HG03354 (cell line): ENCODE results near the gene CTSC.
A peak's percentile ranks its signal among the peaks of the same experiment; 100 is the strongest.
"Not testable (repeated sequence)": the region's sequence is repeated elsewhere in the genome, so short reads cannot be mapped to it uniquely, and the experiment has no call there.

Experiments
- ATAC-seq: cut with Tn5 transposase; IDR thresholded peaks from one replicate; pipeline ENCODE4 v1.9.1; 2021; ENCODE audit warnings: mild to moderate bottlenecking; ENCODE audit not compliant: unreplicated experiment, poor library complexity, severe bottlenecking

The CTSC gene

DNA sequence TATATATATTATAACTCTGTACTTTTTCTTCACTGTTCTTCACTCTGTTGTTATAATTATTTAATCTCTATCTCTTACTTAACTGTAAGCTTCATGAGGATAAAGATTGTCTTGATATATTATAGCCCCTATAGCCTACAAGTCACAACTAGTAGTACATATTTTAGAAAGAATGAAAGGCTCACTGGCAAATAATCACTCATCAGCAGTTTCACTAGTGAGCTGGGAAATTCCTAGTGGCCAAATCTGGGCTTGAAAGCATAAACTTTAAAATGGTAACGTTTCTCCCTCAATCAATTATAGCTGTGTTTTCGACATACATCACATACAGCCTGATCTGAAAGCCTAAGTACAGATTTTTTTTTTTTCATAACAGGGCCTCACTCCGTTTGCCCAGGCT, 42.5 kb downstream of the CTSC start:
- ATAC-seq = no peak

DNA sequence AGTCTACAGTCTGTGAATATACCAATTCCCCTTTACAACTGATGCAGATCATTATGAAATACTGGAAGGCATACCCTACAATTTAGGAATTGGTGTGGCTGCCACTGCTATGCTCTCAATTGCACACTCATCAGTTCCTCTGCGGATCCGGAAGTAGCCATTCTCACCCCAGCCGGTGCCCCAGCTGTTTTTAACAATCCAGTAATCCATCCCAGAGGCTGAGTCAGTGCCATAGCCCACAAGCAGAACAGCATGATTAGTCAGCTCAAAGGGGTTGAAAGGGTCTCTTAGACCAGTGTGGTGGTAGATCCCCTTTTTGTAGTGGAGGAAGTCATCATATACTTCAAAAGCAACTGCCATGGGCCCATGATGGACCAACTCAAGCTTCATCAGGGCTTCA, 43.6 kb downstream of the CTSC start:
- no peak for ATAC-seq

DNA sequence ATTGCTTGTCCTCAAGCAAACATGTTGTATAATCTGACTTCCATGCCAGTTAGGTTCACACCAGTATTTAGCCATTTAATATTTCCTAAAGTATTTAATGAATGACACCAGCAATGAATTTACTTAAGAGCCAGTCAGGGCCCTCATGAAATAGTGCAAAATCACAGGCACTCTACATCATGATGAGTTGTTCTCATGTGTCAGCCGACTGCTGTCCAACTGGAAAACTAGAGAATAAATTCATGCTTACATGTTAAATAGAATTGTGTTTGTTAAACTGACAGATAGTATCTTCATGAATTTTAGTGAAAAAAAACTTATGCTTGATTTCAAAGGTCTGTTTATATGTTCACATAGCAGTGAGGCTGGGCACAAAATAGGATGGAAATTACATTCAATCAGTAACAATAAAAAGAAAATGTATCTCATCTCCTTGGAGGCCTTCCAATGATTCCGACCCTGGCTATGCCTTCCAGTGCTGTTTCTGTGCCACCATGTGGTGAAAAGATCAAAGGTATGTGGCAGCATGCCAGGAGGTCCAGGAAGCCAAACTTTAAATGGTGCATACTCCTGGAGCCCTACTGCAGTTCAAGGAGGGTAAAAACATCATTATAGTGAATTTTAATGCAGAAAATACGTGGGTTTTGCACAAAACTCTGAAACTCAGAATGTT, 45.2 kb downstream of the CTSC start:
- no peak for ATAC-seq

DNA sequence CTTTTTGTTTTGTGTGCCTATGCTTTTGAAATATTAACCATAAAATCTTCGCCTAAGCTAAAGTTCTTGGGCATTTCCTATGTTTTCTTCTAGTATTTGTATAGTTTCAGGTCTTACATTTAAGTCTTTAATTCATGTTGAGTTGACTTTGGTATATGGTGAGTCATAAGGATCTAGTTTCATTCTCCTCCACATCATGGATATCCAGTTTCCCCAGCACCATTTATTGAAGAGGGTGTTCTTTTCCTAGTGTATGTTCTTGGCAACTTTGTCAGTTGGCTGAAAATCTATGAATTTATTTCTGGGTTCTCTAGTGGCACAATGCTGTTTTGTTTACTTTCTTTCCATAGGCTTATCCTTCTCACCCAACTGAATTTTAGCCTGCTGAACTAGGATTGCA, 49.0 kb downstream of the CTSC start:
- no peak for ATAC-seq

DNA sequence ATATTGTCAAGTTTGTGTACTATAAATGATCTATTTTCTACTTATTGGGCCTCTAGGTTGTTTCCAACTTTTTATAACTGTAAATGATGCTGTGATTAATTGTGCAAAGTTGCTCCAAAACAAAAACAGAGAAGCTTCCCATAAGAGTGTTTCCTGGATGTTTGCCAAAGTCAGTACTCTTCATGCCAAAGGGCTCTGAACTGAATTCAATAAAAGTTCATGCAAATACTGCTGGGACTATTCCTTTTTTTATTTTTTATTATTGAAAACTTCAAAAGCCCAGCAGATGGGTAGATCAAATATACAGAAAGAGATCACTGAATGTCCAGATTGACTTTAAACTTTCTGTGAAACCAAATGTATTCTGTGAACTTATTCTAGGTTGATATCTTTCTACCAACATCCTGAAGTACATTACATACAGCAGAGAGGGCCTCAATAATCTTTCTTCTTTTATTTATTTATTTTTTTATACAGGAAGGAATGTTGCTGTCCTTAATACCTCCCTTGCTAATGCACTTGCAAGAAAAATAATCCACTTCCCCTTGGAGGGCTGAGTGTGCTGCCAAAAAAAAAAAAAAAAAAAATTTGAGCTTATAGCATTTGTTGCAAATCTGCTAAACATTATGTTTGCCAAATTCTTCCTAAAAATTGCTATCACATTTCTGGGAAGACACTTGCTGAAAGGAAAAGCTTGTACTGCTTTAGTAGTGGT, 53.0 kb downstream of the CTSC start:
- ATAC-seq = no peak

DNA sequence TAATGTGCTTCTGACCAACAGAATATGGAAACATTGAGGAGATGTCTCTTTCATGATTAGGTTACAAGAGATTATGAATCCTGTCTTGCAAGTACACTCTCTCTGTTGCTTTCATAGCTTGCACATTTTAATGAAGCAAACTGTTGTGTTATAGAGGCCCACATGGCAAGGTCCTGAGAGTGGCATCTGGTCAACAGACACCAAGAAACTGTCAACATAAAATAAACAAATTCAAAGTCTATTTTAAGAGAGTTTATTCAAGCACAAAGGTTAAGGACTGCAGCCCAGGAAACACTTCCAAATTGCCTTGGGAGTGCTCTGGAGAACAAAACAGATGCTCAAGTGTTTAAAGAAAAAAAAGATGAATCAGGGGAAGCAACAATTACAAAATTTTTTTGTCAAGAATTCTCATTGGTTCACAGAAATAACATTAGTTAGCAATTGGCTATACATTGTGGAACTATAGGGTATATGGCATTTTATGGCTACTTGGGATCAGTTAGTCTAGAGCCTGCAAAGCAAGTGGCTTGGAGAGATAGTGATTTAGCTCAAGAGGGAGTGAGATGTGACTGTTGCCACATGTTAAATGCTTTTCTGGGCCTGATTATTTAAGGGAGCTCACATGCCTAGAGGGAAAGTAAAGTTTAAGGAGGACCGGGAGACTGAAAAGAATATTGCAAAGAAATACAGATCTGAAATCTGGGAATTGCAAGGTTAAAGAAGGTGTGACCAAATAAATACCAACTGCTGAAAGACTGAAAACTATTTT, 54.6 kb downstream of the CTSC start:
- no peak for ATAC-seq

DNA sequence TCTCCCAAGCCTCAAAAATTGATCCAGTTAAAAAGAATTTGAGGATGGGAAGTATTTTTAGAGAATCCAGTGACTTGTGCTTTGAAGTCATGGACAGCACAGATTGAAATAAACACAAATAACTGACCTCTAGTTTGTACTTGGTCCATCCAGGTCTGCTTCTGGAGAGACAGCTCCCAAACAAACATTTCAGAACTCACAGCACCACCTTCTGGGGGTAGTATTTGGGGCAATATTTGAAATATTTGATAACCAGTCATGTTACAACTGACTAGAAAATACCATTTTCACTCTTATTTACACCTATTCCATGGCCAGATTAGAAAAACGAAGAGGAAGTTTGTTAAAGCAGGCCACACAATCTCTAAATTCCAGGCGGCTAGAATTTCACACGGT, 56.2 kb downstream of the CTSC start:
- no peak for ATAC-seq

DNA sequence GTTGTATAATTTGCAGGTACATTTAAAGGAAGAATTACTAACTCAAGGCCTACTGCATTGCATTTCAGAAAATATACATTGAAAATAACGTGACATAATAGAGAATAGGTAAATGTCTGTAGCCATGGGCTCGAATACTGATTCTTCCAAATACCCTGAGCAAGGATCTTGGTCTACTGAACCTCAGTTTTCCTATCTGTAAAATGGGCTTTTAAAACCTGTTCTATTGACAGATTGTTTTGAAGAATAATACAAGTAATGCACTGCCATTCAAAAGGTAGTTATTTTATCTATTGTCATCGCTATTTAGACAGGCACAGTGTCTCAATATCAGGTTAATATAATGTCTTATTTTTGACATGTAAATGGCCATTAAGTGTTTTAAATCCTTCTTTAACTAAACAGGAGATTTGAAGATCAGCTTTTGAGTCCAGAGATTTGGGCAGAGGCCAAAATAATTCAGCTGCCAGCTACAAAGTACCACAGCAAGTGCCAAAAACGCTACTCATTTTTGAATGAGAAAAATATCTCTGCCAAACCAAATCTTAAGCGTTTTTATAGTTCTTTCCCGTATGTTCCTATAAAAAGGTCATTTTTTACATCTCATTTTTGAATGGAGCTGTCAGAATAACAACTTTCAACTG, 56.7 kb downstream of the CTSC start:
- no peak for ATAC-seq

DNA sequence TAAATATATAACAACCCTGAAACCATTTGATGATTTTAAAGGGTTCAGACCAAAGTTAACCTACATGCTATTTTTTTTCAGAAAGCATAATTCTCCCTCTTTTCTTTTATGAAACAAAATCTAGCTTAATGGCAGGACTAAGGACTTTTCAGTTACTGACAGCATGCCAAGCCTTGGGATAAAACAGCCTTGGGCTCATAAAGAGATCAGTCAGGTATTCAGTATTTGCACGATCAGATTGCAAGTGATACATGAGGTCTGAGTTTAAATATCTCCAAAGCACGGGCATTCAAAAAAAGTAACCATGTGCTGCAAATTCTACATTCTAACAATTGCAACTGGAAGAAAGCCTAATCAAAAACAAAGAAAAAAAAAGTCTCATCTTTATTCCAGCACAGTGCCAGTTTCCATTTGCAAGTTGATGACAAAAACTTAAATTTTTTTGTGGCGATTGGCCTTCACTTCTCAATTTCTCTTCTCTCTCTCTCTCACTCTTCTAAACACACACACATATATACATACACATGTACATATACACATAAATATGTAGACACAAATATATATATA, 60.1 kb downstream of the CTSC start:
- ATAC-seq = no peak

DNA sequence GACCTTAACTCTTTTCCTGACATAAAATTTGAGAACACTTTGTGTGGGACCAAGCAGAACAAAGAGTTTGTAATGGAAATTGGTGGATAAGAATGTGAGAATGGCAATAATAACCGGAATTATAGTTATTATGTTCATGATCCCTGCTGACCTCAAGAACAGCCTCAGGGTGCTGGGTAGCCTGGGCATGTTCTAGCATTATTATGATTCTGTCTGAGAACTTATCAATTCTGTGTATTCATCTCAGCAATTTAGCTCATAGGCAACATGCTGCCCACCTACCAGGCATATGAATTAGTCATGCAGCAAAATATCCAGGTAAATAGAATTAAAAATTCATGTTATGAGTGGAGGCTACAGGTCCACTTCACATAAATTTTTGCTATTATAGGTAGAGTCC, 61.9 kb downstream of the CTSC start:
- ATAC-seq = no peak

DNA sequence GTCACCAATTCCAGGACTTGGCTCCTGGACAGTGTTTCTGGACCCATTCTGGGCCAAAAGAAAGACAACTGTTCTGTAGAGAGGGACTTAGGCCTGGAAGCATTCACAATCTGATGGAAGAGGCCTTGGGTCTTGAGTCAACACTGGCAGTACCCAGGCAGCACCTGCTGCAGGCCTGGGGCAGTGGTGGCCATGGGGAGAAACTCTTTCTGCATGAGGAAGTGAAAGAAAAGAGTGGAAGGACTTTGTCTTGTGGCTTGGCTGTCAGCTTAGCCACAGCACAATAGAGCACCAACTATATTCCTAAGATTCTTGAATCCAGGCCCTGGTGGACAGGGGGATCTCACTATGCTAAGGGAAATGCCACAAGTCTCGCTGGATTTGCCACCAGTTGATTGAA, 70.6 kb downstream of the CTSC start:
- ATAC-seq = peak; percentile 80

DNA sequence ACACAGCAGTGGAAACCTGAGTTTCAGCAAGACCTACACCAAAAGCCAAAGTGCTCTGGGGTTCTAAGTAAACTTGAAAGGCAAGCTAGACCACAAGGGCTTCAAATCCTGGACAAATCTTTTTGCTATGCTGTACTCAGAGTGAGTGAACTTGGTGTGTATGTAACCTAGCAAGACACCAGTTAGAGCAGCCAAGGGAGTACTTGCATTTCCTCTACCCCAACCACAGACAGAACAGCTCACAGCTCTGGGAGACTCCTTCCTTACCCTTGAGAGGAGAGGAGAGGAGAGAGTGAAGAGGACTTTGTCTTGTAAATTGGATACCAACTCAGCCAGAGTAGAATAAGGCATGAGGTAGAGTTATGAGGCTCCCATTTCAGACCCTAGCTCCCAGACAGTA, 71.4 kb downstream of the CTSC start:
- no peak for ATAC-seq

DNA sequence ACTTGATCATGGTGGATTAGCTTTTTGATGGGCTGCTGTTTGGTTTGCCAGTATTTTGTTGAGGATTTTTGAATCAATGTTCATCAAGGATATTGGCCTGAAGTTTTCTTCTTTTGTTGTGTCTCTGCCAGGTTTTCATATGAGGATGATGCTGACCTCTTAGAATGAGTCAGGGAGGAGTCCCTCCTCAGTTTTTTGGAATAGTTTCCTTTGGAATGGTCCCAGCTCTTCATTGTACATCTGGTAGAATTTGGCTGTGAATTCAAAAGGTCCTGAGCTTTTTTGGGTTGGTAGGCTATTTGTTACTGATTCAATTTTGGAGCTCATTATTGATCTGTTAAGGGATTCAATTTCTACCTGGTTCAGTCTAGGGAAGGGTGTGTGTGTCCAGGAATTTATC, 78.1 kb downstream of the CTSC start:
- no peak for ATAC-seq

DNA sequence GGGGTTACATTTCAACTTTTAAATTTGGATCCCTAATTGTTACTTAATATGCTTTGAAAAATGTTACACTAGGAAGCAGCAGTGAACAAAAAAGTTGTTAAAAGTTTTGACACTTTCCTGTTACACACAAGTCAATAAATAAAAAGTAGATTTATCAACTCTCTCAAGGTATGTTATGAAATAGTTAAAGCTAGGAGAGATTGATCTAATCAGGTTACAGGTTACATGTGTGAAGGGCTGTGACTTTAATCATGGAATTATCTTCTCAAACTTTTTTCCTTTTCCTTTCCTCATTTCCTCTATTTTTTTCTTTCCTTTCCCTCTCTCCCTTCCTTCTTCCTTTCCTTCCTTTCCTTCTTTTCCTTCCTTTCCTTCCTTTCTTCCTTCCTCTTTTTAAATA, 85.3 kb downstream of the CTSC start:
- ATAC-seq = no peak

DNA sequence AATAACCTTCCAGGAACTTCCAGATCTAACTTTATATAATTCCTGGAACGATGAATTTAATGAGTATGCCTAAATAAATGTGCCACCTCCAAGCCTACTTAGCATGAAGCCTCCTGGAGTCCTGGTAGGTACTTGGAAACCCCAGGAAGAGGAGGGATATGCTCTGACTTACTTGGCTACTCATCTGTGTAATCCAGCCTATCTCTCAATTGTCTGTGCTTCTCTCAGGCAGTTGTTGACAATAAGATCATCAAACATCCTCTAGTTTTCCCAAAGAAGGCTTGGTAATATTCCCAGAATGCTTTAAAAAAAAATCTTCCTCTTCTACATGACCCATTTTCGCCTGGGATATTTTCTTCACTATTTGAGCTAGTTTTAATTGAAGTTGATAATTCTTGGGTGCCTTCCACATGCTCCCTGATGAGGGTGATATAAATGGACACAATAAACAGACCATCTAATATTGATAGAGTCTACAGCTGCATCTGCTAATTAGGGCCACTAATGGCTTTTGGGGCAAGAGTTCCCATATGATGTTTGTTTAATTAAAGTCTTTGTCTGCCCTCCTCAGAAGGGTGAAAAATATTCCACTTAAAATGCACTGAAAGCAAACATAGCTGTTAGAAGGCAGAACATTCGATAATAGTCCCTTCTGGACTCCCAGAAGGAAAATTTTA, 86.8 kb downstream of the CTSC start:
- ATAC-seq = no peak

DNA sequence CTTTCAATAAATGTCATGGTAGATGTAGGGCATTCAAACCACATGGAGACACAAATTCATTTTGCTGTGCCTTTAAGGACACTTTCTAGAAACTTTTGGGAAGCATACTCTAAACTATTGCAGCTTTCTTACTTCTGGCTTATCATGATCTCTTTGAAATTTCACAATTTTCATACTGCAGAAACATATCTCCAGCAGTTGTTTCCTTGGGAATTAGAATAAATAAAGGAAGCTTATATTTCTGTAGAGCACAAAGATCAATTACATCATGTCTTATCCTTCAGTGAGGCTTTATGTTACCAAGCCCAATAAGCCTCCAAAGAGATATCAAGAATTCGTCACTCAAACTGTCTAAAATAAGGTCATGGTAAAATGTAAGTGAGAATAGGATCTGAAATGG, 87.8 kb downstream of the CTSC start:
- no peak for ATAC-seq

DNA sequence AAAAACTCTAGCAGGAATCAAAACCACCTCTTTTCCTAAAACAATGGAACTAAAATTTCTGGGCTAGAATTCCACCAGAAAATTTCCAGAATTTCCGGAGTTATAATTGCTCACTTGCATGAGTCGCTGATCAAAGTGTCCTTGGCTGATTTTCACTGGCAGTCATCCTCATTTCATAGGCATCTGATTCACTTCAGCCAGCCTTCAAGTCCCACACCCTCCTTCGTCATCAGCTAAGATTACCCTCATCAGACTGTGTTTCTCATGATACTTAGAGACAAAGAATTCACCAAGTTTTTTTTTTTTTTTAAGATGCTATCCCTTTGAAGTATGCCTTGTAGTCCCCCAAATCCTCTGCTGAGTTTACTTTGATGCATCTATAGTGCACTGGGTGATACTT, 90.8 kb downstream of the CTSC start:
- ATAC-seq = no peak

DNA sequence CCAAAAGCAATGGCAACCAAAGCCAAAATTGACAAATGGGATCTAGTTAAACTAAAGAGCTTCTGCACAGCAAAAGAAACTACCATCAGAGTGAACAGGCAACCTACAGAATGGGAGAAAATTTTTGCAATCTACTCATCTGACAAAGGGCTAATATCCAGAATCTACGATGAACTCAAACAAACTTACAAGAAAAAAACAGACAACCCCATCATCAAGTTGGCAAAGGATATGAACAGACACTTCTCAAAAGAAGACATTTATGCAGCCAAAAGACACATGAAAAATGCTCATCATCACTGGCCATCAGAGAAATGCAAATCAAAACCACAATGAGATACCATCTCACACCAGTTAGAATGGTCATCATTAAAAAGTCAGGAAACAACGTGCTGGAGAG, 92.0 kb downstream of the CTSC start:
- not testable (repeated sequence) for ATAC-seq
